GM18858 (cell line): Measurements from ENCODE around the gene ATP11A.

Source experiments
- ATAC-seq: cut with Tn5 transposase; IDR thresholded peaks from one replicate; pipeline ENCODE4 v1.9.1; 2021; ENCODE audit not compliant: unreplicated experiment

Gene ATP11A

DNA sequence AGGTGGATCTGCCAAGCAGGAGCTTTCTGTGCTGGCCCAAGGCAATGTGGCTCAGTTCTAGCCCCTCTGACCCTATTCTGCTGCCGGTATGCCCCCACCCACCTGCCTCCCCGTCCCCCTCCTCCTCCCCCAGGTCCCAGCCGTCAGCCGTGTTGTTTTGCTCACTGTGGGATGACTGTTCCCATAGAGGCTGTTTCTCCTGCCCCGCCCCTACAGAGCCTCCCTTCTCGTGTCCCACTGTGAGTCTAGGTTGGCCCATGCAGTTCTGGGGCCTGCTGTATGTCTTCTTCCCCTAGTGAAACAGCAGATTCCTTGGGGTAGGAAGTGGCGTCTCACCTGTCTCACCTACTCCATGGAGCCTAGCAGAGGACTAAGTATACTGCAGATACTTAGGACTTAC lies 48.8 kb downstream of the ATP11A start:
- ATAC-seq, result no peak

DNA sequence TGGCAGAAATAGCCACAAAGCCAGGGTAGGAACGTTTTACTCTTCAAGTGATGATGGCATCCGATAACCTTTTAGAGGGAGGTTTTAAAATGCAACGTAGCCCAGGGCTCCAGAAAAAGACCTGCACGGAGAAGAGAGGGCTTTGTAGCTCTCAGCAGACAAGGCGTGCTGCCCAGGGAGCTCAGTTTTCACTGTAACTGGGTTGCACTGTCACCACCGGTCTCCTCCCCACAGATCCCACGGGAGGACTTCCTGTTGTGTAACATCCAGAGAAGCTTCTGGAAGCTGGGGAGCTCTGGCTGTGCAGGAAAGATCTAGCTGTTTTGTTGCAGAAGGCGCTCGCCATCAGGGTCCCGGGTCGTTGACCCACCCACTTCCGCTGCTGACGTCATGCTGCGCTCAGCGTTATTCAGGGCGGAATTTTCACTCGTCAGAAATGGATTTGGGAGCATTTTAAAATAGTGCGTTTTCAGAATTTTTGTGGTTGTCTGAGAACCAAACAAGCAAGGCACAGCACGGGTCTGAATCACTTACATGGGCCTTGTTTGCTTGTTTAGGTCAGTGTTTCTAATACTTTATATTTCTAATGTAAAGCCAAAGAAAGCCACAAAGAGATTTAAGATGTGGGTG lies 50.8 kb downstream of the ATP11A start:
- ATAC-seq, result no peak

DNA sequence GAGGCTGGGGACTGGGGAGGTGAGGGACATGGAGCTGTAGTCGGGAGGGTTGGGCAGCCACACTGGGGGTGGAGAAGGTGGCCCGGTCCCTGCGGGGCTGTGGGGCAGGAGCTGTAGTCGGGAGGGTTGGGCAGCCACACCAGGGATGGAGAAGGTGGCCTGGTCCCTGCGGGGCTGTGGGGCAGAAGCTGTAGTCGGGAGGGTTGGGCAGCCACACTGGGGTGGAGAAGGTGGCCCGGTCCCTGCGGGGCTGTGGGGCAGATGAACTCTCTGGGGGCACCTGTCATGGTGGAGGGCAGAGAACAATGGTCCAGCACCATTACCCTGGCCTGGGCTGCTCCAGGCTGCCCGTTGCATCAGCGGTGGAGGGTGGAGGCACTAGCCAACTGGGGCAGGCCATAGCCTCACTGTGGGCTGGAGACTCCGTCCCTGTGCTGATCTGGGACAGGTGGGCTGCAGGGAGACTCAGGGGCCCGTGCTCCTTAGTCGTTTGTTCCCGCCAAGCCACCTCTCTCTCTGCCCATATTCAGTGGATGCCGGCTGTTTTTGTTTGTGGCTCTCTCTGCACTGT lies 51.4 kb downstream of the ATP11A start:
- no peak for ATAC-seq

DNA sequence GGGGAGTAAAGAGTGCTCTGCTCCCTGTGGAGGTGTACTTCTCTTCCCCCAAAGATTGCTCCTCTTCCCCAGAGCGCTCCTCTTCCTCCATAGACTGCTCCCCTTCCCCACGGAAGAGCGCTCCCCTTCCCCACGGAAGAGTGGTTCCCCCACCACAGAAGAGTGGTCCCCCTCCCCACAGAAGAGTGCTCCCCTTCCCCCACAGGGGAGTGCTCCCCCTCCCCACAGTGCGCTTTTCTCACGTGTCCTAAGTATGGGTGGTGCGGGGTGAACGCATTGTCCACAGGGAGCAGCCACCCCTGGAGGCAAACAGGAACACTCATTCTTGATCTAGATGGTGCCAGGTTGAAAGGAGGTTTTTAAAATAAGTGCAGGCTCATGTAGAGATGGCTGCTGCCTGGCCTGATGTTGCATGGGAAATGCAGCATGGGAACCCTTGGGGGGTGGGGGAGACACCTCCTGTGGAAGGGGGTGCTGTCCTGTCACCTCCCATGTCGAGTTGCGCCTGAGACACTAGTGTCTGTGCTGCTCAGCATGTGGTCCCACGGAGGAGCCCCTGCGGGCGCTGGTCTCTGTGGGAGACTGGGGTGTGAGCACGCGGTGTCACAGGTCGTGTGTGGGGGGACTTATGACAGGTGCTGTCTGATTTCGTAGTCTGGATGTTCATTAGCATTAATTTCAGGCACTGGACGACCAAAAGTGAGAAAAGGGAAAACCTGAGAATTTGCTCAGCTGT lies 52.2 kb downstream of the ATP11A start:
- ATAC-seq, result no peak

- ATAC-seq, result no peak
Observed at GRCh38 chr13:112742583-112742982, 52.7 kb downstream of the ATP11A start.

- no peak for ATAC-seq
Observed at GRCh38 chr13:112743451-112744167, 53.8 kb downstream of the ATP11A start.

- no peak for ATAC-seq
Observed at GRCh38 chr13:112744168-112745021, 54.6 kb downstream of the ATP11A start.

DNA sequence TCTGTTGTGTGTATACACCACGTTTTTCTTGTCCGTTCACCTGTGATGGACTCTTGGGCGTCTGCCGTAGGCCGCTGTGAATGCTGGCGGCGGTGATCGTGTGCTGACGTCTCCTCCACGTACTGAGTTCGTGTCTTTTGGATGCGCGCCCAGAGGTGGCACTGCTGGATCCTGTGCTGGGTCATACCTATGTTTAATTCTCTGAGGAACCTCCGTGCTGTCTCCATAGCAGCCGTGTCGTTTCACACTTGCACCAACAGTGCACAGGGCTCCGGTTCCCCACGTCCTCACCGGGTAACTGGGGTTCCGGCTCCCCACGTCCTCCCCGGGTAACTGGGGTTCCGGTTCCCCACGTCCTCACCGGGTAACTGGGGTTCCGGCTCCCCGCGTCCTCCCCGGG lies 56.2 kb downstream of the ATP11A start:
- no peak for ATAC-seq

DNA sequence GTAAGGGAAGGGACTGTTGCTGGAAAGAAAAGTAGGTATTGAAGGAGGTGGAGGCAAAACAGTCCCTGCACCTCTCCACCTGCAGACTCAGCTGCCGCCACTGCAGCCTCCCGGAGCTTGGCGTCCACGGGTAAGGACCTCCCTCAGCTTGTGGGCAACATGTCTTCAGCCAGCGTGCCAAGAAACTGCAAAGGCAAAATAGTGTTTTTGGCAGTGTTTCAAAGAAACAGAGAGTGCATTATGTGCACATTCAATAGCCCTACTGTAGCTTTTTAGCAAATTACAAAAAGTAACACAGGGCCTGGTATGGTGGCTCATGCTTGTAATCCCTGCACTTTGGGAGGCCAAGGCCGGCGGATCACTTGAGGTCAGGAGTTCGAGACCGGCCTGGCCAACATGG lies 57.4 kb downstream of the ATP11A start:
- ATAC-seq, result no peak

DNA sequence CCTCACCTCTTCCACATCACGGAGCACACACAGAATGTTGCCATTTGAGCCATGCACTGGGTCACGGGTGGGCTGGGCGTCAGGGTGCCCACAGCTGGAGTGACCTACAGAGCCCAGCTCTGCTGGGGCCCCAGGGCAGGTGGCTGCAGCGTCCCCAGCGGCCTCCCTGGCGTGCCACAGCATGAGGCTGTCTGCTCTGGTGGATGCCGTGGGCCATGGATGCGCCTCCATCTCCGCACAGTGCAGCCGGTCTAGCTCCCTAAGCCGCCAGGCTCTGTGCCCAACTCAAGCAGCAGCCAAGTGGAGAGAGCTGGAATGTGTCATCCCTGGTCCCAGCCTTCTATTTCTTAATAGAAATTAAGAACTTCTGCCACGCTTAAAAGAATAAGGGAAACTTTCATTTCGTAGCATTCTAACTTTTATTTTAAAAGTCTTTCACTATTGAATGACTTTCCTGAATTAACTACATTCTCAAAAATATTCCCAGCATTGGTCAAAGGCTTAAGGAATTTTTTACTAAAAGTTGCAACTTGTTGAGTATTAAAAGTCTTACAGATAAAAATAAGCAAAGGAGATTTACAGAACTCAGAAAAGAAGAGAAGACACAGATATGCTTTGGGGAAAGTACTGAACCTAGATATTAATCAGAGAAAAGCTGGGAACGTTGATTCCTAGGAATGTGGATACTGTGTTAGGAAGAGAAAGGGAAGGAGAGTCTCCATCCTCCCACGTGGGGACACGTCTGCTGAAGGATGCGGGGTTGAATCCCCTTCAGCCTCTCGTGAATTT lies 59.3 kb downstream of the ATP11A start:
- no peak for ATAC-seq

GRCh38 chr13:112750570-112750969 lies 60.7 kb downstream of the ATP11A start:
- ATAC-seq, result no peak

DNA sequence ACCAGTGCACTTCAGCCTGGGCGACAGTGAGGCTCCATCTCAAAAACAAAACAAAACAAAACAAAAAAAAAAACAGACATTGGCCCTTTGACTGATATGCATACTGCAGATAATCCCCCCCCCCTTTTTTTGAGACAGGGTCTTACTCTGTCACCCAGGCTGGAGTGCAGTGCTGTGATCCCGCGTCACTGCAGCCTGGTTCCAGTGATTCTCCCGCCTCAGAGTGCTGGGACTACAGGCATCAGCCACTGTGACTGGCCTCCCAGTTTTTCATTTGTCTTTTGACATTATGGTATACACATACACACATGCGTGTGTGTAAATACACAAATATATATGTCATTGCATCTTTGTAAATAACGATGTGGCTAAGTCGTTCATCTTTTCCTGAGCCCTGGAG lies 61.8 kb downstream of the ATP11A start:
- no peak for ATAC-seq

GRCh38 chr13:112752211-112752610 lies 62.4 kb downstream of the ATP11A start:
- ATAC-seq, result no peak

- ATAC-seq, result no peak
Observed at GRCh38 chr13:112752711-112753541, 63.1 kb downstream of the ATP11A start.

GRCh38 chr13:112753833-112754232 lies 64.0 kb downstream of the ATP11A start:
- ATAC-seq, result no peak

DNA sequence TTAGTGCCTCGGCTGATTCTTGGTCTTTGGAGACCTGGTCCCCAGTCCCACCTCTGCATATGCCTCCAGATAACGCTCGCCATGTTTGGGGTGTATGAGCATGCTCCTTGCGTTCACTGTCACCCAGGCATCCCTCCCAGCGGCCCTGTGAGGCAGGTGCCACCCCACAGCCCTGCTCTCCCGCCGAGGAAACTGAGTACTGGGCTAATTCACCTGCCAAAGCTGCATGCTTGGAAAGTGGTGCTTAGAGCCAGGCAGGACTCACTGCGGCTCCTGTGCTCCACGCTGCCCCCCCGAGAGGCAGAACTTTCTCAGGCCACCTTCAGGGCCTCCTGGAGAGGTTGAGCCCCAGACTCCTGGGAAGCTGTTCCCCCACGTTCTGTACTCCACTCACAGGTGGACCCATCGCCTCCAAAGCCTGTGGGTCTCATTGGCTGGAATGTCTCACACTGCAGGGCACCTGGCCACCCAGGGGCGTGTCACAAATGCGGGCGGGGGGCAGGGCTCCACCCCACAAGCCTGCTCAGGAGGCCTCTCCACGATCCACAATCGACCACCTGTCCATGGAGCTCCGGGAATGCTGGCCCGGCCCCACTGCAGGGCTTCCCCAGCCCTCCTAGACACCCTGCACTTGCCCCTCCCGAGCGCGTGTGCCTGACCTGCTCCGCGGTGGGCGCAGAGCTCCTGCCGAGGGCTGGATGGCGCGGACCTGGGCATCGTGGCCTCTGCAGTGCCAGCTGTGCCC lies 64.6 kb downstream of the ATP11A start:
- no peak for ATAC-seq

DNA sequence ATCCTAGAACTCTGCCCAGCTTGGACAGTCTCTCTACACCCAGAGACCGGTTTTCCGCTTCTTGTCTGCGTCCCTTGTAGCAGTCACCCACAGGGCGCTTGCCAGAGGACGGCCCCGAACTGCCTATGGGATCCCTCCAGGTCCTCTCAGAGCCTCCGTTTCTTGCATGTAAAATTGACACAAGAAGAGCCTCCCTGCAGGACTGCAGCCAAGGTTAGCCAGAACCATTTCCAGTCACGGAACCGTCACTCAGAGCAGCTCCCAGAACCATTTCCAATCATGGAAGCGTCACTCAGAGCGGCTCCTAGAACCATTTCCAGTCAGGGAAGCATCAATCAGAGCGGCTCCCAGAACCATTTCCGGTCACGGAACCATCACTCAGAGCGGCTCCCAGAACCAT lies 65.5 kb downstream of the ATP11A start:
- ATAC-seq, result no peak

DNA sequence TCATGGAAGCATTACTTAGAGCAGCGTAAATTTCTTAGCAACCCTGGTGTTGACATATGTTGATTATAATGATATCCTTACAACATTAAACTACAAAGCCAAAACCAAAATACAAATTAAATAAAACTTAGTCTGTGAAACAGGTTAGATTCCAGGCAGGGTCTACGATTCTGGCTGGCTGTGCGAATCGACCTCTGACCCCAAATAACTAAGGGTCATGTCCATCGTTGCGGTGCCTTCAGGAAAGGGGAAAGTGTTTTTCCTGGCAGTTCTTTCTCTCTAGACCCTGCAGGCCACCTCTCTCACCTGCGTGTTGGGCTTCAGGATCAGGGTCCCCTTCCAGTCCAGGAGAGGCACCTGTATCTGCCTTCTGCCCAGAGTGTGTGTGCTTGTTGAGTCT lies 66.2 kb downstream of the ATP11A start:
- no peak for ATAC-seq
